Islet precursor cell (in vitro differentiated cells): ENCODE measurements around the gene USP1.

ENCODE experiments used
- DNase-seq: peaks from one replicate; pipeline ENCODE4 v3.0.0-alpha.2; 2018

USP1 gene

DNA sequence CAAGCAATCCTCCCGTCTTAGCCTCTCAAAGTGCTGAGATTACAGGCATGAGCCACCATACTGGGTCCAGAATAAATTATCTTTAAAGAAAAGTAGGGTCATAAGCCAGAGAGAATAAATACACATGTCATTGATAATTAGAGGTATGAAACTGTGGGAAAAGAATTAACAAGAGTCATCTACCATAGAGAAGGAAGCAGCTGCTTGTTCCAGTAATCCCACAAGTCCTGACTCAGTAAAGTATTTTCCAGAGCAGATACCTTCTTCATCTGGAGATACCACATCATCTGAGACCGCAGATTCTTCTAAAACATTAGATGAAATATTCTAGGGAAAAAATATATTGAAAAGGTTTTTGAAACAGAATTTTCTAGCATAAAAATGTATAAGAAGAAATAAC, 55.7 kb downstream of the USP1 start:
- no peak for DNase-seq

DNA sequence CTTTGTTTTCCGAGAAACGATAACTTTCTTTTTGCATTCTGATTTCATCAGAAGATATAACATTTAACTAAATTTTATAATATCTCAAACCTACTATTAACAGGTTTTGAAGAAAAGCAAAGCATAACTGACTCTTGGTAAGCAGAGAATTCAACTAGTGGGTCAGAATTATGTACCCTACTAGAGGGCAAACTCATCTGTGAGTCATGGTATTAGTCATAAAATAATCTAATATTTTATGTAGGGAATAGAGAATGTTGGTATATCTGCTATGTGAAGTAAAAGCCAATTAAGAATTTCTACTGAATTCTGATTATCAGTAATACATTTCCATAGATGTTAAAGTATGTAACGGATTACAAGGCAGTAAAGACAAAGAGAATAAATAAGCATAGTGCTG, 56.8 kb downstream of the USP1 start:
- DNase-seq: no peak

DNA sequence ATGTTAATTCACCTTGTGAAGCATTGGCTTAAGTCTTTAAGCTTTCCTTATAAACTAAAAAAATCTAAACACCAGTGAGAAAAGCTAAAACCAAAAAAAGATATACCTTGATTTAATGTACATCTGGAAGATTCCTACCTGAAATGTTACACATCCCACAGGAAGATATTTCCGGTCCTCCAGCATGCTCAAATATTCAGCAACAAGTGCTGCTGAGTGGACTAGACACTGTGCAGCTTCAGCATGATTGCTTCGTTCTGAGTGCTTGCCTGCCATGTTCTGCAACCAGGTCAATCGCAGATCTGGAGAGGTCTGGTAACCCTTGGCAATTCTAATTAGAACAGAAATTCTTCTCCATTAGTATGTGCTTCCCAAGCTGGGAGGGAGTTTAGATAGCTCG, 57.3 kb downstream of the USP1 start:
- no peak for DNase-seq

DNA sequence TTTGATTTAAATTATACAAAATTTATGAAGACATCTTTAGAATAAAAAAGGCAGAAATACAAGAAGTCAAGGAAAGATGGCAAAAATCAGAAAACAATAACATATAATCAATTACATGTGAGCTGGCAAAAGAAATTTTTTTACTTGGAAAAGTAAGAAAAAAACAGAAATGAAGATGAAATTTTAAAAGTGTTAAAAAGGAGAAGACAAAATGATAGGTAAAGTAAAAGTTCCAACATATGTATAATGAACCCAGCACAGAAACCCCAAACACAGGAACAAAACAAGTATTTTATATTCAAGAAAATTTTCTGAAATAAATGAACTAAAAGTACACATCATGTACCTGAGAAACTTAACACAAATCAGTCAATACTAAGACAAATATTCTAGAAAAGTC, 63.4 kb downstream of the USP1 start:
- DNase-seq: no peak
